ENCODE measurements around the gene ZNRD2. TPM values are rescaled to one million over a fixed set of nuclear protein-coding genes. Genes with fewer than 3 reads are reported as not detected.

ZNRD2 gene
- polyA plus RNA-seq, 1 experiment, result 73.3 TPM

DNA sequence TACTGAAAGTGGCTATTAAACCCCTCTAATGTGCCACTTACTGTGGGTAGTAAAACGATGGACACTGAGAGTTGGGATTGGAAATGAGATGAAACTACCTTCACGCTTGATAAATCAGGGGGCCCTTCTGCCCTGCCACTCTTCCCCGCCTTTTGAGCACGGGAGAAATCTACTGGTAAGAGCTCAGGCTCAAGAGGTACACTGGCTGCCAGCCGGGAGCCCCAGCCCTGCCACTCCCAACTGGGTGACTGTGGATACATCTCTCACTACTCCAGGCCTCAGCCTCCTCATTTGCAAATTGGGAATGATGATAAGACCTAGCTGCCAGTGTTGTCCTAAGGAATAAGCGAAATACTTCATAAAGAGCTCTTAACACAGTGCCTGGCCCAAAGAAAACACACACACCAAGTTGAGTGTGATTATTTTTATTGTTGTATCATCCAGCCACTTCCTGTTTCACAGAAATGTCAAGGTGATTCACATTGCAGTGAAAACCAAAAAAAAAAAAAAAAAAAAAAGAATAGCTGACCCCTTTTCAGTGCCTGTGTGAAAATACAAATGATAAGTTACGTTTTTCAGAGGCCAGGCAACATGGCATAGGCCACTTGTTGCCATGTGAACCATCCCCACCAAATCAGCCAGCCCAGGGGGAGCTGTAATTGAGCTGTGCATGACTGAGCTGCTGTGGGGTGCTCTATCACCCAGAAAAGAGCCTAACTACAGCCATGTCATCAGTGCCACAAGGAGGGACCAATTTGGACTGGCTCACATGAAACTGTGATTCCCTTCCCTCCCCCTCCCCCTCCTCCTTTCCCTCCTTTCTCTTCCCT is 4.4 kb upstream of the ZNRD2 start:
- no peak for DNase-seq (ENCODE audit: low read depth)

DNA sequence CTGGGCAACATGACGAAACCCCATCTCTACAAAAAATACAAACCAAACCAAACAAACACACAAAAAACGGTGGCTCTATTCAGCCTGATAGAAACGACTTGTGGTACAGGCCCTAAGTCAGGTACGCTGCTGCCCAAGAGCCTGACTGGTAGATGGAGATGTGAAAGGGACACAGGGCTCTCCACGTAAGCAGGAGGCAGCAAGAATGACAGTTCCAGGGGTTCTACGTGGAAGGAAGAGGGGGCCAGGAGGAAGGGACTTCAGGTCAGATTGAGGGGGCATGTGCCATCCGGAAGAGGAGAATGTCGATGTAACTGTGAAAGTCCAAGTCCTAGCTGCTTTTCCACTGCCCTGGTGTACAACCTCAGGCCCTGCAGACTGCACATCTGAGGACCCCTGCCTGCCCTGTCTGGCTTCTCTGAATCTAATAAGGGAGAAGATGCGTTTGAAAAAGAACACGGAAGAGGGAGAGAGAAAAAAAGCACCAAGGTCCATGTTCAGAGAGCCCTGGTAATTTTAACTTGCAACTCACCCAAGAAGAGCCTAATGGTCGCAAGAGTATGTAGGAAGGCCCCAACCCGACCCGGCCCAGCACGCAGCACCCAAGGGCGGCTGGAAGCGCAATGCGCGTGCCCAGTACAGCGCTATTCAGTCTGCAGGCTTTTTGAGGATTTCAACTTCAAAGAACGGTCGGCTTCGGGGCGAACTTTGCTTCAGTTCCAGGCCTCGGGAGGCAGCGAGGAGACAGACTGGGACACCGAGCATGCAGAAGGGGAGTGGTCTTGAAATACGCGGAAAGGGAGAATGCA is 909 bp upstream of the ZNRD2 start:
- POLR2A ChIA-PET, result no interaction called here
- CTCF ChIA-PET, result interaction anchor here (1.0 to 5.6 kb wide), 4 partner anchors 17 to 45 kb away, joined by 4 to 83 read pairs (median 40); partner anchors contain the start of gene SCYL1
- H3K36me3 ChIP-seq (ENCODE audit: control insufficient read depth, insufficient read depth, low read length), result peaks cover 5% of the 10 kb centered on the region
- no peaks in the 10 kb centered on the region for H3K27me3 ChIP-seq (ENCODE audit: control insufficient read depth, insufficient read depth, low read length)
- no peak for DNase-seq (ENCODE audit: low read depth)
- H3K4me3 ChIP-seq (ENCODE audit: low read depth, low read length), result peak overlapping the region; percentile 93
- no peak for TF ChIP-seq CTCF (IDR thresholded peaks at IDR 0.05; ENCODE audit: insufficient read depth, low read depth, low read length)

More for the DNA sequence above, 4.4 kb upstream of the ZNRD2 start:
- TF ChIP-seq CTCF (IDR thresholded peaks at IDR 0.05; ENCODE audit: insufficient read depth, low read depth, low read length), result no peak
- H3K4me3 ChIP-seq (ENCODE audit: low read depth, low read length), result no peak overlapping the region
- no peaks in the 10 kb centered on the region; the same call in 1 of the 2 replicates for H3K36me3 ChIP-seq (ENCODE audit: control insufficient read depth, insufficient read depth, low read length)
- H3K27me3 ChIP-seq (ENCODE audit: control insufficient read depth, insufficient read depth, low read length), result no peaks in the 10 kb centered on the region
- ChIA-PET CTCF (interaction anchor here (0.7 to 3.4 kb wide), 3 partner anchors 24 to 28 kb away, joined by 3 to 22 read pairs (median 4); no protein-coding TSS in a partner anchor), POLR2A (interaction anchor here (0.6 kb wide), 1 partner anchor 88 kb away, joined by 7 read pairs; no protein-coding TSS in a partner anchor)

DNA sequence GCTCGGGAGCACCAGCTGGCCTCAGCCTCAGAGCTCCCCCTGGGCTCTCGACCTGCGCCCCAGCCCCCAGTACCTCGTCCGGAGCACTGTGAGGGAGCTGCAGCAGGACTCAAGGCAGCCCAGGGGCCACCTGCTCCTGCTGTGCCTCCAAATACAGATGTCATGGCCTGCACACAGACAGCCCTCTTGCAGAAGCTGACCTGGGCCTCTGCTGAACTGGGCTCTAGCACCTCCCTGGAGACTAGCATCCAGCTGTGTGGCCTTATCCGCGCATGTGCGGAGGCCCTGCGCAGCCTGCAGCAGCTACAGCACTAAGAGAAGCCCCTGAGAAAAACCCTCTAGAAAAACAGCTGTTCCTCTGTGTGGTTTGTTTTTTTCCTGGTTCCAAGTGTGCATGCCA is 1.1 kb downstream of the ZNRD2 start:
- H3K4me3 ChIP-seq (ENCODE audit: low read depth, low read length), result peak overlapping the region; percentile 93; the same call in 1 of the 2 replicates
- POLR2A ChIA-PET, result interaction anchor here (0.6 kb wide), 2 partner anchors 70 to 248 kb away, joined by 3 to 6 read pairs; no protein-coding TSS in a partner anchor
- no peak for DNase-seq (ENCODE audit: low read depth)
- CTCF ChIA-PET, result interaction anchor here (1.3 to 5.6 kb wide), 4 partner anchors 12 to 44 kb away, joined by 3 to 83 read pairs (median 47); partner anchors contain the start of gene PCNX3
- peaks cover 5% of the 10 kb centered on the region for H3K36me3 ChIP-seq (ENCODE audit: control insufficient read depth, insufficient read depth, low read length)
- no peak for TF ChIP-seq CTCF (IDR thresholded peaks at IDR 0.05; ENCODE audit: insufficient read depth, low read depth, low read length)
- H3K27me3 ChIP-seq (ENCODE audit: control insufficient read depth, insufficient read depth, low read length), result no peaks in the 10 kb centered on the region

DNA sequence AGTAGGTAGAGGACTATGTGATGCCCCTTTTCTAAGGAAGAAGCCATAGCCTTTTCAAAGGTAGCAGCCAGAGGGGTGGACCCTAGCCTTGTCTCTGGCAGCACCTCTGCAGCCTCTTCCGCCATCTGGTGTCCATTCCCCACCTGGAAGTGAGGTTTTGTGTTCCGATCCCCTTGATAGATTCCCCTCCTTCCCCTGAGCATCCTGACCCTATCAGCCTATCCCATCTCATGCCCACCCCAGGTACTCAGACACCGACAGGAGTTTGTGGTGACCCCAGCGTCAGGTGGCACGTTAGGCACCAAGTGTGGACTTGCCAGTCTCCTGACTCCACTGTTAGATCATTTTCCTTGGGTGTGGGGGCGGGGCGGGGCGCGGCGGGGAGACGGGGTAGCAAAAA is 1.7 kb downstream of the ZNRD2 start:
- H3K27me3 ChIP-seq (ENCODE audit: control insufficient read depth, insufficient read depth, low read length), result no peaks in the 10 kb centered on the region
- peaks cover 5% of the 10 kb centered on the region for H3K36me3 ChIP-seq (ENCODE audit: control insufficient read depth, insufficient read depth, low read length)
- POLR2A ChIA-PET, result interaction anchor here (0.6 to 1.3 kb wide), 3 partner anchors 15 to 69 kb away, joined by 3 to 21 read pairs (median 3); partner anchors contain the start of gene PCNX3
- CTCF ChIA-PET, result interaction anchor here (1.2 to 5.6 kb wide), 8 partner anchors 12 to 43 kb away, joined by 3 to 83 read pairs (median 8); partner anchors contain the start of gene PCNX3
- DNase-seq (ENCODE audit: low read depth), result no peak
- peak; percentile 38 for TF ChIP-seq CTCF (IDR thresholded peaks at IDR 0.05; ENCODE audit: insufficient read depth, low read depth, low read length)
- peak overlapping the region; percentile 63 for H3K4me3 ChIP-seq (ENCODE audit: low read depth, low read length)

All from BJ (cell line).